GM12892 (cell line): ENCODE measurements around the gene SEMA5B.

ENCODE experiments used
- POLR2A ChIP-seq: IDR thresholded peaks from 2 replicates; pipeline ENCODE4 v1.6.1; 2011; ENCODE audit warnings: low read depth, low read length, control low read depth
- POLR2AphosphoS5 ChIP-seq: IDR thresholded peaks from 2 replicates; pipeline ENCODE4 v1.6.1; 2011; ENCODE audit warnings: low read depth, low read length, control low read depth

- no peak for TF ChIP-seq POLR2AphosphoS5
- no peak for TF ChIP-seq POLR2A
Measured at GRCh38 chr3:122868322-122868721, 159.2 kb downstream of the SEMA5B start.
